SIG-M5 treated with dmso at 0.1 percent for 504 hours (cell line): ENCODE measurements around the gene LIN37.
A peak's percentile ranks its signal among the peaks of the same experiment; 100 is the strongest.

ENCODE experiments used
- DNase-seq: peaks from one replicate; lab custom pipeline; 2025; ENCODE audit not compliant: unreplicated experiment; lab: John Stamatoyannopoulos, UW

The LIN37 gene

DNA sequence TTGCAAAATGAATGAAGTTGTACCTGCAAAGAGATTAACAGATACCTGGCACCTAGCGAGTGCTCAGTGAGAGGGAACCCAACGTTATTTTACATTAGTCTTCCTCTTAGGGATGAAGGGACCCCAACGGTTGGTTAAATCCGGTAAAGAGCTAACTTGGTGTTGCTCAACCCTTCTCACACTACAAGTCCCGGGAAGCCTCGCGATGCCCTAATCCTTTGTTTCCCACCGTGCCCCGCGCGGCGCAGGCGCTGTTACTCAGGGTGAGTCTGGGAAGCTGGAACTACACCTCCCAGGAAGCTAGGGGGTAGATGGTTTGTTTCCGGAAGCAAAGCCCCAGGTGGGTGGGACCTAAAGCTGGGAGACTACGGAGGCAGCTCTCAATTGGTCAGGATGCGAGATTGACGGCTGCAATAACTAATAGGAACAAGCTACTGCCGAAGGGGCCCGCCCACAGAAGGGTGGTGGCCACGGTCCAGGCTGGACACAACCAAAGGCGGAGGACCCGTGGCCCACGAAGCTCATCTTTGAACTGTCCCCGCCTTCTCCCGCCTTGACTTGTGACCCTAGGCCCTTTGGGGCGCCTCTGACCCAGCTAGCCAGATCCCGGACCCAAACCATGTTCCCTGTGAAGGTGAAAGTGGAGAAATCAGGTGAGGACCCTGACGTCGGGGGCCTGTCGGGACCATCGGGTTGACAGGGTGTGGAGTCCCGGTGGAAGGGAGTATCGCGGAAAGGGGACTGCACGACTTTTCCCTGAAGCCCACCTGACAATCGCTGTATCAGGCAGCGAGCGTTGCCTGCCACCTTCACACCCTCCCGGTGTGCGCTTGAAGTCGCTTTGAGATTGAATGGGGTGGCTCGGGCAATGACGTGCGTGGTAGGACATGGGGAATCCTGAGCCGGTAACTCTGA lies at the start of gene LIN37:
Gene LIN37, plus strand, starts transcription at position 471 of the 915 bp plus-strand sequence. Its CDS starts 149 bp downstream, at position 620.
- DNase-seq: peak; percentile 98

DNA sequence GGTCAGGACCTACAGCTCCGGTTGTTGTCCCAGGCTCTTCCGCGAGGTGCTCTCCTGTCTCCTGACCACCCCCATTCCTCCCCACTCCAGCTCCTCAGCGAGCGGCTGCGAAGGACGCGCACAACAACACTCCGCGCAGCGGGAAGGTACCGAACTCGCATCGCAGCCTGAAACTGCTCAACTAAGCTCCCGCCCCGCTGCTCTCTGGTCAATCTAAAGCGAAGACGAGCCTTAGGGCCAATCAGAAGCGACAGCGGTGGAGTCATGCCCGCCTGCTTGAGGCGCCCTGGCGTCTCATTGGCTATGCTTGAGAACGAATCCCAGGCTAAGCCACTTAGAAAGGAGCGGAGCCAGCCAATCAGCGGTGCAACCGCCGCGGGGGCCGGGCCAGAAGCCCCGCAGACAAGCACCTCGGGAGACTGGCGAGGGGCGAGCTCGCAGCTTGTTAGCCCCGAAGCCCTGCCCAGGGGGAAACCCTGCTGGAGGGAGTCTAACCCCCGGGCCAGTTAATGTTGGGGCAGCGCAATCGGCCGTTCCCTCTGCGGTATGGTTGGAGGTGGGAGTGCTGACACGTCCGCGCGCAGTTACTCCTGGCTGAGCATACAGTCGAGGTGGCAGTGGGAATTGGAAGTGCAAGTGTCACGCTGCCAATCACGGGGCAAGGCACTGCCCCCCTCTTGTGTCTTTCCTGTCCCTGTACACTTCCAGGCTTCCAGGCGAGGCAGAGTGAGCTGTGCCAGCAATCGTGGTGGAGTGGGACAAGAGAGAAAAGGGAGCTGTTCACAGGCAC lies 46.0 kb upstream of the LIN37 start:
- peak; percentile 97 for DNase-seq

GRCh38 chr19:35703343-35703742 lies 45.0 kb upstream of the LIN37 start:
- DNase-seq: no peak

GRCh38 chr19:35704218-35704617 lies 44.2 kb upstream of the LIN37 start, which contains the start of gene ZBTB32:
Gene ZBTB32 (plus strand): TSS chr19:35704558. CDS start chr19:35714627, 10,069 bp downstream.
- DNase-seq: no peak

DNA sequence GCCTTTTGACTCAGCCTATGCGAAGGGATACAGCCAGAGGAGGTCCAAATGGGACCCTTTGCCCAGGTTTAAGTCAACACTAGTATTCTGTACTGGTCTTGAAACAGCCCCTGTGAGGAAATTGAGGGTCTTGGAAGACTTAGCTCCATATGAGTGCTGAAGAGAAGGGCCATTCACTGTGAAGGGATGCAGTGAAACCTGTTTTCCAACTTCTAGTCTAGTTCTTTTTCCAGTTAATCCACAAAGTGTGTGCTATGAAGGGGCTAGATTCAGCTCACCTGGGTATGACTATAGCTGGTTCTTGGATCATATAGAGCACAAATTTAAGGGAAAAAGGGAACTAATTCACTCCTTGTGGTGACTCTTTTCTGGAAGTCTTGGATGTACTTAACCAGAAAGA lies 40.0 kb upstream of the LIN37 start:
- no peak for DNase-seq

DNA sequence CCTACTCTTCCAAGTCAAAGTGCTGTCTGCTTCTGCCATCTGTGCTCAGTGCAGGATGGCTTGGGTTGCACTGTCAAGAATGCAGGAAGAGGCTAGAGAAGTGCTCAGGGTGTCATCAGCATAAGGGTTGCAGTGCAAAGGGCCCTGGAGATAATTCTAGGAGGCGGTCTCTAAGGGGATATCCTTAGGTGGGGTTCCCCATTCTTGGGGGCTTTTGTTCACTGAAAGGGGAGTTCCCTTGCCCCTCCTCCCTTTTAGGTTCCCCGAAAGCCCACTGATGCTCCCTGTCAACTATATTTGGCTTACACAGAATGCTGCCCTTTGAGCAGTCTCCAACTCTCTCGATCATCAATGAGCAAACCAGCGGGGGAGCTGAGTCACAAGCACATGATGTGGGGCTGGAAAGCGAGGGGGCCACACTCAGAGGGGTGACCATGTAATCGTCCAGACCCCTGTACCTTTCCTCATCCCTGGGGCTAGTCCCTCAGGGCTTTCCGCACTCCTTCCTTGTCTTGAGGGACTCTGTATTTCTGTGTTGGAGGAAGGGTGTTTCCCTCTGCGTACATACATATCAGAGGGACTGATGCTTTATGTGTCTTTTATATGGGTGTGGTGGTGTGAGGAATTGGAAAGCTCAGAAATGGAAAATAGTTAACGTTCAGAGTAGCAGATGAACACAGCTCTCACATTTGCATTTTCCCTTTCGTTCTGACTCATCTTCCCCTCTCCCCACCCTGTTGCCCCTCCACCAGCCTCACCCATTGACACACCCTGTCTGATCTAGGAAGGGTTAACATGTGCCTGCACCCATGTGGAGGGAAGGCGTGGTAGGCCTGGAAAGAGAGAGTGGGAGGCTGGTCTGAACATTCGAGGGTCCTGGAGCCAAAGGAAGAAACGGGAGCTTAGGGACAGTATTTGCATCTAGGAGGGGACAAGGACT lies 37.3 kb upstream of the LIN37 start:
- no peak for DNase-seq

GRCh38 chr19:35712567-35713505 lies 35.5 kb upstream of the LIN37 start:
- DNase-seq: no peak

DNA sequence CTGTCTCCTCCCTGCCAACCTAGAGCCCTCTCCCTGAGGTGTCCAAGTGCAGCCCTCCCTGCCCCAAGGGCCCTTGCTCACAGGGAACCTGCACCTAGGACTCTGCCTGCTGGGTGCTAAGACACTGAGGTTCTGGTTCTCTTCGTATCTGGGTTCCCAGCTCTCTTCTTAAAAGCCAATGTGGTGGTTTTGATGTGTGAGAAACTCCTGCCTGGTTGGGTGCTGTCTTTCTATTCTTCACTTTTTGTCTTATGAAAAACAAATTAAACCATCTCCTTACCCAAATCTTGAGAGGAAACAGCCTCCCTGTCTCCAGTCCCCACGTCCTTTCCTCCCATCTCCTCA lies 34.9 kb upstream of the LIN37 start:
- DNase-seq: no peak

GRCh38 chr19:35713904-35714495 lies 34.4 kb upstream of the LIN37 start:
- no peak for DNase-seq

DNA sequence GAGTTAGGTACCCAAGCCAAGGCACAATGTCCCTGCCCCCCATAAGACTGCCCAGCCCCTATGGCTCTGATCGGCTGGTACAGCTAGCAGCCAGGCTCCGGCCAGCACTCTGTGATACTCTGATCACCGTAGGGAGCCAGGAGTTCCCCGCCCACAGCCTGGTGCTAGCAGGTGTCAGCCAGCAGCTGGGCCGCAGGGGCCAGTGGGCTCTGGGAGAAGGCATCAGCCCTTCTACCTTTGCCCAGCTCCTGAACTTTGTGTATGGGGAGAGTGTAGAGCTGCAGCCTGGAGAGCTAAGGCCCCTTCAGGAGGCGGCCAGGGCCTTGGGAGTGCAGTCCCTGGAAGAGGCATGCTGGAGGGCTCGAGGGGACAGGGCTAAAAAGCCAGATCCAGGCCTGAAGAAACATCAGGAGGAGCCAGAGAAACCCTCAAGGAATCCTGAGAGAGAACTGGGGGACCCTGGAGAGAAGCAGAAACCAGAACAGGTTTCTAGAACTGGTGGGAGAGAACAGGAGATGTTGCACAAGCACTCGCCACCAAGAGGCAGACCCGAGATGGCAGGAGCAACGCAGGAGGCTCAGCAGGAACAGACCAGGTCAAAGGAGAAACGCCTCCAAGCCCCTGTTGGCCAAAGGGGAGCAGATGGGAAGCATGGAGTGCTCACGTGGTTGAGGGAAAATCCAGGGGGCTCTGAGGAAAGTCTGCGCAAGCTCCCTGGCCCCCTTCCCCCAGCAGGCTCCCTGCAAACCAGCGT lies 33.6 kb upstream of the LIN37 start:
- peak; percentile 46 for DNase-seq

DNA sequence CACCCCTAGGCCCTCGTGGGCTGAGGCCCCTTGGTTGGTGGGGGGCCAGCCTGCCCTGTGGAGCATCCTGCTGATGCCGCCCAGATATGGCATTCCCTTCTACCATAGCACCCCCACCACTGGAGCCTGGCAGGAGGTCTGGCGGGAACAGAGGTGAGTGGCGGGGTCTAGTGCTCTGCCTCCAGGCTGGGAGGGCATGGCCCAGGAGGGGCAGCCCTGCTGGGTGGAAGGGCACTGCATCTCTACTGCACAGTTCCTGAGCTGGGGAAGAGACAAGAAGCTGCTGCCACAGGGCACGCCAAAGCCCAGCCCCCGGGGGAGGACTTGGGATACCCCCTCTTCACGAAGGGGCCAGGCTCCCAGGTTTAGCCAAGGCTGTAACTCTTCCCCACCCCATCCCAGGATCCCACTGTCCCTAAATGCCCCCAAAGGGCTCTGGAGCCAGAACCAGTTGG lies 33.0 kb upstream of the LIN37 start:
- no peak for DNase-seq

- DNase-seq: no peak
These were observed 32.2 kb upstream of the LIN37 start for GRCh38 chr19:35715981-35716800.

- DNase-seq: peak; percentile 94
These were observed 31.3 kb upstream of the LIN37 start for GRCh38 chr19:35716801-35717664.

DNA sequence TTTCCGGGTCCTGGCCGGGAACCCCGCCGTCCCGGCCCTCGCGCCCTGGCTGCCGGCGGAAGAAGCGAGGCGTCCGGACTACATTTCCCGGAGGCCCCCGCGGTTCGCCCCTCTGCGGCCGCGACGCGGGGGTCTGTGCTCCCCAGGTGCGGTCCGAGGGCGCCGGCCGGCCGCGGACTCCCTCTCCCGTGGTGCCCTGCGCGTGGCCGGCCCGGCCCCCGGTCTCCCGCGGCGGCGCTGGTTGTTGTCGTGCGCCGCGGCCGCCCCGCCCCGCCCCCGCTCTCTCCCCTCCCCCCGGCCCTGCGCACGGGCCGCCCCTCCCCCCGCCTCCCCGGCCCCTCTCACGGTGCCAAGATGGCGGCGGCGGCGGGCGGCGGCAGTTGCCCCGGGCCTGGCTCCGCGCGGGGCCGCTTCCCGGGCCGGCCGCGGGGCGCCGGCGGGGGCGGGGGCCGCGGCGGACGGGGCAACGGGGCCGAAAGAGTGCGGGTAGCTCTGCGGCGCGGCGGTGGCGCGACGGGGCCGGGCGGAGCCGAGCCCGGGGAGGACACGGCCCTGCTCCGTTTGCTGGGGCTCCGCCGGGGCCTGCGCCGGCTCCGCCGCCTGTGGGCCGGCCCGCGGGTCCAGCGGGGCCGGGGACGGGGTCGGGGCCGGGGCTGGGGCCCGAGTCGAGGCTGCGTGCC lies 30.6 kb upstream of the LIN37 start, which contains the start of gene KMT2B:
Gene KMT2B, plus strand, starts transcription at position 339 of the 680 bp plus-strand sequence. Its CDS starts 16 bp downstream, at position 355.
- DNase-seq: no peak

DNA sequence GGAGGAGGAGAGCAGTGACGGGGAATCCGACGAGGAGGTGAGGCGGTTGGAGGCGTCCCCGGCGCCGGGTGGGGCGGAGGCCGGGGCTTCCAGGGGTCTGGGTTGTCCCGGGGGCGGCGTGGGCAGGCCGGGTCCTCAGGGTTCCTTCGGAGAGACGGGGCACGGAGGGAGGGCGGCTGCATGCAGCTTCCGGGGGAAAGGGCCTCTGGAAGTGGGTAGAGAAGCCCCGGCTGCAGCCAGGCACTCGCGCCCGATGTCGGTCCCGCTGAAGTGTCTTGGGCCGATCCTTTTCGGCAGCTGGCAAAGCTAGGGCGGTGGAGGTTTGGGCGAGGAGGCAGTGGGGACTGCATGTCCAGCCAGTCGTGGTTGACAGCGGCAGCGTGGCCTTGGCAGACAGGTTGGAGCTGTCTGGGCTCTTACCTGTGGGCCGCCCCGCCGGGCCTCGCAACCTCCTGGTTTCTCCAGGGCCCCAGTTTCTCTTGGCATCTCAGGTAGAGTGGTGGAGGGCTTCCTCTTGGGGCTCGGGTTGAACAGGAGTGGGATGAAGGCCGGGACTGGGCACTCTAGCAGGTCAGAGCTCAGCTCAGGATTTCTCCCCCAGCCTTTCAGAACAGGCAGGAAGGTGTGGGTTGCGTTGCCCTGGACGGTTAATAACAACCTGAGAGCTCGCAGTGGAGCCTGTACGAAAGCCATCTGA lies 29.9 kb upstream of the LIN37 start:
- DNase-seq: no peak
